Mesodermal cell (in vitro differentiated cells): ENCODE data around the gene SARNP.
"Not testable (repeated sequence)": the region's sequence is repeated elsewhere in the genome, so short reads cannot be mapped to it uniquely, and the experiment has no call there.

Experiments used
- H3K27ac ChIP-seq: 2 replicates; pipeline ENCODE4 v1.7.0; 2013; ENCODE audit warnings: mild to moderate bottlenecking, low read depth, low read length, moderate library complexity; ENCODE audit not compliant: severe bottlenecking
- H3K36me3 ChIP-seq: 2 replicates; pipeline ENCODE4 v1.7.1; 2013; ENCODE audit warnings: mild to moderate bottlenecking, low read length, moderate library complexity; ENCODE audit not compliant: control insufficient read depth, insufficient read depth
- H3K4me1 ChIP-seq: one replicate; pipeline ENCODE4 v1.7.1; 2013; ENCODE audit warnings: mild to moderate bottlenecking, low read length; ENCODE audit not compliant: insufficient read depth, control insufficient read depth, poor library complexity, severe bottlenecking
- H3K4me3 ChIP-seq: 2 replicates; pipeline ENCODE4 v1.7.0; 2013; ENCODE audit warnings: low read length, control low read depth, mild to moderate bottlenecking; ENCODE audit not compliant: insufficient read depth, poor library complexity, severe bottlenecking; ENCODE audit errors: extremely low read depth
- H3K9me3 ChIP-seq: 2 replicates; pipeline ENCODE4 v1.7.1; 2013; ENCODE audit warnings: mild to moderate bottlenecking, low read length, moderate library complexity; ENCODE audit not compliant: control insufficient read depth
- WGBS, 2 experiments: methylation state at CpG; one replicate each; pipeline ENCODE4 v1.1.5; 2013; ENCODE audit warnings: missing lambda C conversion rate in 2 of 2; ENCODE audit not compliant: insufficient coverage in 2 of 2; 5-methylcytosine and 5-hydroxymethylcytosine counted together

The SARNP gene

GRCh38 chr12:55762646-55763045 lies 54.9 kb downstream of the SARNP start:
- H3K27ac ChIP-seq: no peak overlapping the region
- H3K9me3 ChIP-seq: peaks cover 5% of the 10 kb centered on the region
- H3K4me1 ChIP-seq: no peaks in the 10 kb centered on the region
- no peak overlapping the region for H3K4me3 ChIP-seq
- peaks cover 93% of the 10 kb centered on the region for H3K36me3 ChIP-seq

GRCh38 chr12:55760663-55761062 lies 56.9 kb downstream of the SARNP start:
- Histone ChIP-seq H3K27ac (no peak overlapping the region), H3K4me3 (no peak overlapping the region), H3K4me1 (peaks cover 4% of the 10 kb centered on the region), H3K36me3 (peaks cover 96% of the 10 kb centered on the region), H3K9me3 (peaks cover 5% of the 10 kb centered on the region)
- WGBS, 2 experiments: 100% methylated on average over 3 to 5 of the region's 6 CpGs

- not testable (repeated sequence) for H3K27ac ChIP-seq, H3K9me3 ChIP-seq, H3K4me3 ChIP-seq, H3K4me1 ChIP-seq
- H3K36me3 ChIP-seq: peaks cover 99% of the 10 kb centered on the region
- 95 to 100% methylated on average over 2 of the region's 4 CpGs for WGBS, 2 experiments
These were observed 58.9 kb downstream of the SARNP start for GRCh38 chr12:55758575-55758974.

- Histone ChIP-seq H3K9me3 (peaks cover 5% of the 10 kb centered on the region), H3K36me3 (peaks cover 99% of the 10 kb centered on the region), H3K4me3 (no peak overlapping the region), H3K27ac (peak overlapping the region; percentile 53), H3K4me1 (peaks cover 4% of the 10 kb centered on the region)
- WGBS, 2 experiments: 67 to 100% methylated on average over 1 of the region's 2 CpGs
These were observed 59.8 kb downstream of the SARNP start for GRCh38 chr12:55757701-55758100.

GRCh38 chr12:55755246-55755645 lies 62.3 kb downstream of the SARNP start:
- peaks cover 98% of the 10 kb centered on the region for H3K36me3 ChIP-seq
- peaks cover 5% of the 10 kb centered on the region for H3K9me3 ChIP-seq
- H3K27ac ChIP-seq: peak overlapping the region; percentile 46
- H3K4me3 ChIP-seq: no peak overlapping the region
- WGBS, 2 experiments: 60 to 80% methylated on average over 1 of the region's 2 CpGs
- peaks cover 4% of the 10 kb centered on the region for H3K4me1 ChIP-seq

- 93% methylated on average over 15 to 18 of the region's 18 CpGs for WGBS, 2 experiments
- peaks cover 17% of the 10 kb centered on the region for H3K4me1 ChIP-seq
- H3K27ac ChIP-seq: no peak overlapping the region
- H3K36me3 ChIP-seq: peaks cover 73% of the 10 kb centered on the region
- no peak overlapping the region for H3K4me3 ChIP-seq
- no peaks in the 10 kb centered on the region for H3K9me3 ChIP-seq
These were observed 69.1 kb downstream of the SARNP start for GRCh38 chr12:55748230-55748993.

- H3K9me3 ChIP-seq: no peaks in the 10 kb centered on the region
- peak overlapping the region; percentile 74 for H3K27ac ChIP-seq
- H3K4me3 ChIP-seq: peak overlapping the region; percentile 76
- peaks cover 57% of the 10 kb centered on the region for H3K36me3 ChIP-seq
- H3K4me1 ChIP-seq: peaks cover 17% of the 10 kb centered on the region
These were observed 70.7 kb downstream of the SARNP start for GRCh38 chr12:55746913-55747231.

- Histone ChIP-seq H3K4me1 (peaks cover 17% of the 10 kb centered on the region), H3K27ac (peak overlapping the region; percentile 74), H3K9me3 (no peaks in the 10 kb centered on the region), H3K36me3 (peaks cover 52% of the 10 kb centered on the region), H3K4me3 (peak overlapping the region; percentile 76)
- WGBS, 2 experiments: 0 to 3% methylated on average over 2 of the region's 3 CpGs
These were observed 71.2 kb downstream of the SARNP start for GRCh38 chr12:55746174-55746912.

GRCh38 chr12:55745361-55746173 lies 72.0 kb downstream of the SARNP start:
- peaks cover 46% of the 10 kb centered on the region for H3K36me3 ChIP-seq
- H3K4me3 ChIP-seq: peak overlapping the region; percentile 76
- peak overlapping the region; percentile 74 for H3K27ac ChIP-seq
- H3K9me3 ChIP-seq: no peaks in the 10 kb centered on the region
- peaks cover 17% of the 10 kb centered on the region for H3K4me1 ChIP-seq
- 2 to 3% methylated on average over 6 to 8 of the region's 13 CpGs for WGBS, 2 experiments

GRCh38 chr12:55744340-55745030 lies 73.0 kb downstream of the SARNP start:
- peaks cover 35% of the 10 kb centered on the region for H3K36me3 ChIP-seq
- H3K9me3 ChIP-seq: no peaks in the 10 kb centered on the region
- H3K4me1 ChIP-seq: peaks cover 17% of the 10 kb centered on the region
- WGBS, 2 experiments: 5 to 6% methylated on average over 4 to 6 of the region's 11 CpGs
- peak overlapping the region; percentile 76 for H3K4me3 ChIP-seq
- peak overlapping the region; percentile 74 for H3K27ac ChIP-seq
